ENCODE results near the gene OR14A16. TPM values are rescaled to one million over a fixed set of nuclear protein-coding genes. Genes with fewer than 3 reads are reported as not detected.

OR14A16 gene
- total RNA-seq, 1 experiment from 2014 or later = not detected

- Histone ChIP-seq H3F3A (ENCODE audit: insufficient read depth, low read depth) (no peaks in the 10 kb centered on the region), H3K36me3 (ENCODE audit: low read depth) (no peaks in the 10 kb centered on the region), H3K4me3 (no peak overlapping the region), H3K9me3 (ENCODE audit: insufficient read depth, low read depth) (no peaks in the 10 kb centered on the region), H3K27ac (no peak overlapping the region), H3K79me2 (ENCODE audit: low read depth) (no peaks in the 10 kb centered on the region), H4K20me1 (ENCODE audit: insufficient read depth) (no peaks in the 10 kb centered on the region), H2AFZ (no peak overlapping the region), H3K27me3 (ENCODE audit: insufficient read depth, low read depth) (no peaks in the 10 kb centered on the region), H3K4me2 (no peak overlapping the region), H3K4me1 (replicated peaks; ENCODE audit: insufficient read depth) (no peaks in the 10 kb centered on the region), H3K9me2 (ENCODE audit: insufficient read depth) (no peaks in the 10 kb centered on the region)
- ChIA-PET CTCF (no interaction called here), POLR2A (ENCODE audit: unreplicated experiment) (no interaction called here)
- TF ChIP-seq CTCF (conservative IDR thresholded peaks at IDR 0.05) (no peak), EZH2 (IDR thresholded peaks at IDR 0.05; ENCODE audit: low read depth) (no peak)
- no peak for DNase-seq
- intact Hi-C loops (cut with micrococcal nuclease; ENCODE audit: unreplicated experiment) = no loop called here
- BruUV-seq (replicated peaks) = no TSS peak
Measured at GRCh38 chr1:247833601-247834000, 9.7 kb upstream of the OR14A16 start.

- CTCF ChIA-PET = no interaction called here
- intact Hi-C loops (cut with micrococcal nuclease; ENCODE audit: unreplicated experiment) = no loop called here
- no TSS peak for BruUV-seq (replicated peaks)
Measured at GRCh38 chr1:247829656-247830055, 5.7 kb upstream of the OR14A16 start.

GRCh38 chr1:247825362-247825761 is 1.4 kb upstream of the OR14A16 start:
- no peak overlapping the region for H3K4me3 ChIP-seq
- H3K9me2 ChIP-seq (ENCODE audit: insufficient read depth) = no peaks in the 10 kb centered on the region
- H2AFZ ChIP-seq = no peak overlapping the region
- ChIA-PET POLR2A (ENCODE audit: unreplicated experiment) (no interaction called here), CTCF (no interaction called here)
- no peaks in the 10 kb centered on the region for H3K27me3 ChIP-seq (ENCODE audit: insufficient read depth, low read depth)
- no peaks in the 10 kb centered on the region for H3K4me1 ChIP-seq (replicated peaks; ENCODE audit: insufficient read depth)
- H3K27ac ChIP-seq = no peak overlapping the region
- TF ChIP-seq EZH2 (IDR thresholded peaks at IDR 0.05; ENCODE audit: low read depth) (no peak), CTCF (conservative IDR thresholded peaks at IDR 0.05) (no peak)
- BruUV-seq (replicated peaks) = no TSS peak
- no peaks in the 10 kb centered on the region for H4K20me1 ChIP-seq (ENCODE audit: insufficient read depth)
- H3K9me3 ChIP-seq (ENCODE audit: insufficient read depth, low read depth) = no peaks in the 10 kb centered on the region
- H3K4me2 ChIP-seq = no peak overlapping the region
- intact Hi-C loops (cut with micrococcal nuclease; ENCODE audit: unreplicated experiment) = no loop called here
- no peaks in the 10 kb centered on the region for H3K36me3 ChIP-seq (ENCODE audit: low read depth)
- H3F3A ChIP-seq (ENCODE audit: insufficient read depth, low read depth) = no peaks in the 10 kb centered on the region
- H3K79me2 ChIP-seq (ENCODE audit: low read depth) = no peaks in the 10 kb centered on the region
- no peak for DNase-seq

More at GRCh38 chr1:247829656-247830055, 5.7 kb upstream of the OR14A16 start:
- H3K27me3 ChIP-seq (ENCODE audit: insufficient read depth, low read depth) = no peaks in the 10 kb centered on the region
- H3F3A ChIP-seq (ENCODE audit: insufficient read depth, low read depth) = no peaks in the 10 kb centered on the region
- H2AFZ ChIP-seq = no peak overlapping the region
- no peak for TF ChIP-seq EZH2 (IDR thresholded peaks at IDR 0.05; ENCODE audit: low read depth)
- no peak for TF ChIP-seq CTCF (conservative IDR thresholded peaks at IDR 0.05)
- no peak overlapping the region for H3K27ac ChIP-seq
- no peaks in the 10 kb centered on the region for H3K36me3 ChIP-seq (ENCODE audit: low read depth)
- no peak overlapping the region for H3K4me3 ChIP-seq
- no peaks in the 10 kb centered on the region for H3K9me2 ChIP-seq (ENCODE audit: insufficient read depth)
- H3K4me2 ChIP-seq = no peak overlapping the region
- no peaks in the 10 kb centered on the region for H3K9me3 ChIP-seq (ENCODE audit: insufficient read depth, low read depth)
- POLR2A ChIA-PET (ENCODE audit: unreplicated experiment) = interaction anchor here (0.6 kb wide), 1 partner anchor 982 kb away, joined by 5 read pairs; no protein-coding TSS in a partner anchor
- no peaks in the 10 kb centered on the region for H3K79me2 ChIP-seq (ENCODE audit: low read depth)
- DNase-seq = no peak
- no peaks in the 10 kb centered on the region for H3K4me1 ChIP-seq (replicated peaks; ENCODE audit: insufficient read depth)
- no peaks in the 10 kb centered on the region for H4K20me1 ChIP-seq (ENCODE audit: insufficient read depth)
